Middle frontal gyrus (tissue), 1 donor: Measurements from ENCODE around the gene ZDHHC13.

ENCODE experiments used
- DNase-seq: peaks from one replicate; pipeline ENCODE4 v3.0.0-alpha.2; 2015; ENCODE audit warnings: low spot score; ENCODE audit errors: extremely low spot score

ZDHHC13 gene

GRCh38 chr11:19164230-19164855 lies 47.4 kb downstream of the ZDHHC13 start:
- no peak for DNase-seq

DNA sequence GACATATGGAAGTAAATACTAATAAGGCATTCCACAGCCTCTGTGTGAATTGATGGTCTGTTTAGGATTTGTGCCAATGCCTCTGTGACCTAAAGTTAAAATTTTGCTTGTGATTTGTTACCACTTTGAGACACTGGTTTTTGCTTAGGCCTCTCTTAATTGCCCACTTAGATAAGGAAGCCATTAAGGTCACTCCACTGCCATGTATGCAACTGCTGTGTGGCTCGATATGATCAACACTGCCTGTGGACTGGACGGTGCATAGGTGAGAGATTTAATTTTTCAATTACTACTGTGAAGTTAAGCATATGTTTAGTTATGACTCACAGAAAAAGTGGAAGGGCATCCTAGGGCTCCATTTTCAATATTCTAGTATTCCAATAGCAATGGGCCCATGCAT lies 47.9 kb downstream of the ZDHHC13 start:
- DNase-seq, result no peak

DNA sequence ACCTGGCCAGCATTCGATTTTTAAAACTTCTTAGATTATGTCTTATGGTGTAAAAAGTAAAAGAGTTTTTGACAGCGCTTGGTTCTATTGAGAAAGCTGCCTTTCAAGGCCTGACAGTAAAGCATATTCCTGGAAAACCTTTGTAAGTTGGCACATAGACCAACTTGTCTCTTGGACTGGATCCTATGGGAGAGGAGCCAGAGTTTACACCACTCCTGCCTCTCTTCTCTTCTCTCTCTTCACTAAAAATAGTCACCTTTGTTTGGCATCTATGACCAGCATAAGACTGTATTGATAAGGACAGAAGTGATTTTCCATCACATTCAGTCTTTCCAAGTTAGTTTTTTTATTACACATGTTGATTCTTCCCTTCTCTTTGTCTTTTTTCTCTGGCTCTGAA lies 51.1 kb downstream of the ZDHHC13 start:
- DNase-seq, result no peak

DNA sequence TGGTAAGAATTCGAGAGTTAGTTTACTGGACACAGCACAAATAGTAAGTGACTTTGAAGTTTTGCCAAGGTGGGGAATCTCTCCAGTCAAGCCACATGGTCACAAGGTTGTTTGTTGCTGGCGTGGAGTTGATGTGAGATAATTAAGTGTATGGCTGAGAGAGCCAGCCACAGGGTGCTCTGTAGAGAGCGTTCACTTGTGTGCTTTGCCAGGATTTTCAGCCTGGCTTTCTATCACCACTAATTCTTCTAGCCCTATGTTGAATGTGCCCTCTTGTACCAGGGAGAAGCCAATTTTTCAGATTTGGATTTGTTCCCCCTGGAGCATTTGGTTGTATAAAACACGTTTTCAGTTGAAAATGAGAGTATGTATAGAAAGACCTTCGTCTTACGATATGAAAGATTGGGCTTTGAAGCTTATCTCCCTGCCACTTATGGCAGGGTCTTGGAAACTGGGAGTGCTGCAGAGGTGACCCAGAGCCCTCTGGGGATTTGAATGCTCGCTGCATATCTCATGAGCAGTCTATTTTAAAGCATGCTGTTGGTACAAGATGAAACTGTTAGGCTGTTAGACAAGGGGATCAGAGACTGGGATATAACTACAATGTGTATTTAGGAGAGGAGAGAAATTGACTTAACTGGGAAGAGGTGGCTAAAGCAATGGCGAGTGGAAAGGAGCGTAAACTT lies 56.2 kb downstream of the ZDHHC13 start:
- DNase-seq, result no peak

- no peak for DNase-seq
Measured at GRCh38 chr11:19173964-19174638, 57.1 kb downstream of the ZDHHC13 start.

- DNase-seq, result no peak
Measured at GRCh38 chr11:19176629-19177186, 59.7 kb downstream of the ZDHHC13 start.

- no peak for DNase-seq
Measured at GRCh38 chr11:19181531-19182261, 64.7 kb downstream of the ZDHHC13 start.

- DNase-seq, result no peak
Measured at GRCh38 chr11:19183646-19184045, 66.7 kb downstream of the ZDHHC13 start.

DNA sequence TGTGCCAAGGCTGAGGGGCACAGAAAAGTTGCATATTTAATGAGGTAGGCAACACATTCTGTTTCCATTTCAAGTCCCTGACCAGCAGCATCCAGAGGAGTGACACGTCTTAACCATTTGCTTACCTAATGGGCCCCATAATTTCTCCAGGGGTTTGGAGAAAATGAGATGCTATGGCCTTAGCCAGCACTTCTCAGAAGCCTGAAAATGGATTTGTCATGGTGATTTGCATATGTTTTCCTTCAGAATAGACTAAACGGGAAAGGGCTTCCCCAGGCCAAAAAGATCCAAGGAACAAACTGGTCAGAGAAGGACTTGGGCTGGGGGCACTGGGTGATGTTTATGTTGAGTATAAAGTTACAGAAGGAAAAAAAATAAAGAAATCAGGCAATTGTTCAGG lies 68.1 kb downstream of the ZDHHC13 start:
- no peak for DNase-seq

GRCh38 chr11:19185516-19186052 lies 68.6 kb downstream of the ZDHHC13 start:
- no peak for DNase-seq

- no peak for DNase-seq
Measured at GRCh38 chr11:19187114-19187832, 70.3 kb downstream of the ZDHHC13 start.

DNA sequence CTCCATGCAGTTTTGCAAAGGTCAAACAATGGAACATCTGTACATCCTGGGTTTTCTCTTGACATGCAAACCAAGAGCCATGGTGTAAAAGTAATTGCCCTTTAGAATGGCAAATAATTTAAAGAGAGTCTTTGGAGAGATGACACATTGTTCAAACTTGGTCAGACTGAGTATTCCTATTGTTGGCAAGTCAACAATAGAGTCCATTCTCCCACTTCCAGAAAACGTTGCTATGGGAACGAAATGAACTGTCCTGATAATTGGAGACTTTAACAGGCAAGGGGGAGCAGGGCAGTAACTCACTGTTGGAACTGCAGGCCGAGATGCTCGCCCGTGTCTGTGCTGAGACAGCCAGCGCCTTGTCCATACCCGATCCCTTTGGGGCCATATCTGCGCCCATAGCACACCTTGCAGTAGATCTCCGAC lies 70.9 kb downstream of the ZDHHC13 start:
- peak; percentile 13 for DNase-seq

GRCh38 chr11:19191530-19192169 lies 74.7 kb downstream of the ZDHHC13 start:
- DNase-seq, result no peak

DNA sequence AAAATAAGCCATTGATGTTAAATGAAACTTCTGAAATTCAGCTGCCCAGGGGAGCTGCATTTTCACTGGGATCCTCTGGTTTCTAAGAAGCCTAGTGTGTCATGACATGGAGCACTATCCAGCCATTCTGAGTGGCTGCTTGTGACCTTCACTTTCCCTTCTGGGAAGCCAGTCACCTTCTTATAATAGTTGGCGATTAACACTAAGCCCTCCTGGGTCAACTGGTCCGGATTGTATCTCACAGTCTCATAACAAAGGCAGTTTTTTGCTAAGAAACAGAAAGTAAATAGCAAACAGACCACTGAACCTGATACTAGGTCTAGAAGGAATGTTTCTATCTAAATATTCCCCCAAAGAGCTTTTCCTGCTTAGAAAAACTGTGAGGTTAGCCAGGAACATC lies 76.9 kb downstream of the ZDHHC13 start:
- no peak for DNase-seq

GRCh38 chr11:19194620-19195308 lies 77.8 kb downstream of the ZDHHC13 start:
- DNase-seq, result no peak

DNA sequence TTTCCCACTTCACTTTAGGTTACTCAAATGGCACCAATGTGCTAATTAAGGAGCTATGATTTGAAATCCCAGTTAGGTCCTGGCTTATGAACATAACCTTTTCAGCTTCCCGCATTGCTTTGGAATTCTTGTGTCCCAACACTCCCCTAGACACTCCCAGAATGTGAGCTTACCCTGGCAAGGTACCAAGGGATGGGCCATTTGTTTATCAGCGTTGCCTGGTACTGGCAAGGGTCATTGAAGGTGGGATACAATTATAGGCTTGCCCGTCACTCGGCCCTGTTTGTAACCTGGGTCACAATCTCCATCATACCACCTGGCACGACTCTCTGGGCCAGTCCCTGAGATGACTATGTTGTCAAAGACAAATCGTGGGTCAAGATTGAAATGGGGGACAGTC lies 79.5 kb downstream of the ZDHHC13 start:
- DNase-seq, result no peak

GRCh38 chr11:19199048-19199447 lies 82.1 kb downstream of the ZDHHC13 start:
- DNase-seq, result no peak

DNA sequence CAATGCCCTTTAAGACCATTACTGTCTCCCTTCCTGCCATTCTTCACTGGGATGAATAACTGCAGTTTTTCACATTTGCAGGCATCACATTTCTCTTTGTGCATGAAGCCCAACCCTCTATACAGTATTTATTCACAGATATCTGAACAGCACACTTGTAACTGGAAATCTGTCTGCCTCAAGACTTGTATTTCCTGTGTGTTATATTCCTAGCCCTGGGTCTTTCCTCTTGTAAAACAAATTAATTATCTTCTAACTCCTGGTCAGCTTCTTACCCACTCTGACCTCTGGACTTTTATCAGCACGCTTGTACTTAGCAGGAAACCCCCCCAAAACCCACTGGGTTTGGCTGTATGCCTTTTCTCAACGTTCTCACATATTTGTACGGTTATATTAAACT lies 82.8 kb downstream of the ZDHHC13 start:
- no peak for DNase-seq

GRCh38 chr11:19200410-19201201 lies 83.6 kb downstream of the ZDHHC13 start:
- DNase-seq, result no peak
